BLaER1 treated with 17β-estradiol and CSF1 and Interleukin-3, amounts not matched to agents 10 nM and 100 nM (cell line): ENCODE measurements around the gene VRTN.
"Not testable (repeated sequence)": the region's sequence is repeated elsewhere in the genome, so short reads cannot be mapped to it uniquely, and the experiment has no call there.

Experiments used
- H3K27ac ChIP-seq, 11 experiments: shearing (Covaris generic); formaldehyde crosslinking; 2 replicates each; pipeline ENCODE4 v1.8.1; 2022
- H3K27me3 ChIP-seq, 11 experiments: shearing (Covaris generic); formaldehyde crosslinking; 2 replicates each; pipeline ENCODE4 v1.8.1; 2022
- H3K36me3 ChIP-seq, 11 experiments: shearing (Covaris generic); formaldehyde crosslinking; 2 replicates each; pipeline ENCODE4 v1.8.1; 2022
- H3K4me1 ChIP-seq, 10 experiments: shearing (Covaris generic); formaldehyde crosslinking; 2 replicates each; pipeline ENCODE4 v1.8.1; 2022
- H3K4me2 ChIP-seq, 11 experiments: shearing (Covaris generic); formaldehyde crosslinking; 2 replicates each; pipeline ENCODE4 v1.8.1; 2022
- H3K4me3 ChIP-seq, 10 experiments: shearing (Covaris generic); formaldehyde crosslinking; 2 replicates each; pipeline ENCODE4 v1.8.1; 2022
- H3K9ac ChIP-seq, 11 experiments: shearing (Covaris generic); formaldehyde crosslinking; 2 replicates each; pipeline ENCODE4 v1.8.1; 2022
- H3K9me3 ChIP-seq, 11 experiments: shearing (Covaris generic); formaldehyde crosslinking; replicated peaks in 1 of 11; 2 replicates each; pipeline ENCODE4 v1.8.1; 2022
- H4K20me1 ChIP-seq, 11 experiments: shearing (Covaris generic); formaldehyde crosslinking; 2 replicates each; pipeline ENCODE4 v1.8.1; 2022
- Cebpa-rat ChIP-seq, 11 experiments: shearing (Covaris generic); IDR thresholded peaks; 2 replicates each; pipeline ENCODE4 v1.8.1; 2022

Gene VRTN

DNA sequence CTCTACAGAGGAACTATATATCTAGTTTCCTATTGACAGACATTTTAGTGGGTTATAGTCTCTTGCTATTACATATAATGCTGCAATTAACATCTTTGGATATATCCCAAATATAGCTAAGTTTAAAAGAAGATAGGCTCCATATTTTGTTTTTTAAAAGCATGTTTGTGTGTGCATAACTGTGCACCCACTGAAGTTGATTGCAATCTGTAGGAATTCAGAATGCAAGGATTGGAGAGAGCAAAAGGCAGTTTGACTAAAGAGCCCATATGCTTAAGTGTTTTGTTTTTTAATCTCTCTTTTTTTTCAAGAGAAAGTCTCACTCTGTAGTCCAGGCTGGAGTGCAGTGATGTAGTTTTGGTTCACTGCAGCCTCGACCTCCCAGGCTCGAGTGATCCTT is 36.1 kb upstream of the VRTN start:
- H3K4me2 ChIP-seq, result no peak overlapping the region
- no peak overlapping the region for H3K4me3 ChIP-seq
- no peak for TF ChIP-seq Cebpa-rat (IDR thresholded peaks at IDR 0.05)
- H3K4me1 ChIP-seq, result peaks cover 0 to 11% (median 0%) of the 10 kb centered on the region in 10 experiments; a peak in 6 of 20 replicates
- no peaks in the 10 kb centered on the region for H3K27me3 ChIP-seq
- no peaks in the 10 kb centered on the region for H3K36me3 ChIP-seq
- H3K9ac ChIP-seq, result no peak overlapping the region
- H4K20me1 ChIP-seq, result no peaks in the 10 kb centered on the region
- no peaks in the 10 kb centered on the region for H3K9me3 ChIP-seq
- H3K27ac ChIP-seq, result no peak overlapping the region

DNA sequence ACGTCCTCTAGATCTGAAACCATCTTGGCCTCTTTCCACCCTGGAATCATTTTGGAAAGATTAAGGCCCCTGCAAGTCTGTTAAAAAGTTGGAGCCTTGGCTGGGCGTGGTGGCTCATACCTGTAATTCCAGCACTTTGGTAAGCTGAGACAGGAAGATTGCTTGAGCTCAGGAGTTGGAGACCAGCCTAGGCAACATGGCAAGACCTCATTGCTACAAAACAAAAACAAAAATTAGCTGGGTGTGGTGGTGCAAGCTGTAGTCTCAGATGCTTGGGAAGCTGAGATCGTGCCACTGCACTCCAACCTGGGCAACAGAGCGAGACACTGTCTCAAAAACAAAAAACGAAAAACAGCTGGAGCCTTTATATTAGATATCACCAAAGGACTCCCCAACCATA is 34.7 kb upstream of the VRTN start:
- no peak overlapping the region for H3K27ac ChIP-seq
- no peaks in the 10 kb centered on the region for H3K36me3 ChIP-seq
- H3K4me2 ChIP-seq, result no peak overlapping the region
- H3K4me3 ChIP-seq, result no peak overlapping the region
- H4K20me1 ChIP-seq, result no peaks in the 10 kb centered on the region
- no peaks in the 10 kb centered on the region for H3K27me3 ChIP-seq
- no peaks in the 10 kb centered on the region for H3K9me3 ChIP-seq
- H3K4me1 ChIP-seq, result peaks cover 0 to 11% (median 0%) of the 10 kb centered on the region in 10 experiments; a peak in 6 of 20 replicates
- H3K9ac ChIP-seq, result no peak overlapping the region
- TF ChIP-seq Cebpa-rat (IDR thresholded peaks at IDR 0.05), result no peak

DNA sequence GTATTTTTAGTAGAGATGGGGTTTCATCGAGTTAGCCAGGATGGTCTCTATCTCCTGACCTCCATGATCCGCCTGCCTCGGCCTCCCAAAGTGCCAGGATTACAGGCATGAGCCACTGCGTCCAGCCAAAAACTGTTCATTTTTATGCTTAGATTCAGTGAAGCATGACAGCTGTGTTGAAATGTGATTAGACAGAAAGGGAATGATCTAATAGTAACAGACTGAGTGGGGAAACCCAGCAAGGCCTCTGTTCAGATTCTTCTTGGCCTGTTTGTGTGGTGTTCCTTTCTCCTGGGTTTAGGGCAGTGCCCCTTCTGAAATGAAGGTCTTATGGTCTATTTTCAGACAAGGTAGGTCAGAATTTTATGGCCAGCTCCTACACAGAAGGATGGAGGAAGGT is 33.7 kb upstream of the VRTN start:
- H3K36me3 ChIP-seq, result no peaks in the 10 kb centered on the region
- H3K4me1 ChIP-seq, result peaks cover 0 to 5% (median 0%) of the 10 kb centered on the region in 10 experiments; a peak in 4 of 20 replicates
- no peaks in the 10 kb centered on the region for H3K9me3 ChIP-seq
- H3K4me3 ChIP-seq, result no peak overlapping the region
- H4K20me1 ChIP-seq, result no peaks in the 10 kb centered on the region
- no peak for TF ChIP-seq Cebpa-rat (IDR thresholded peaks at IDR 0.05)
- H3K4me2 ChIP-seq, result no peak overlapping the region
- H3K27ac ChIP-seq, result no peak overlapping the region
- H3K27me3 ChIP-seq, result no peaks in the 10 kb centered on the region
- H3K9ac ChIP-seq, result no peak overlapping the region

DNA sequence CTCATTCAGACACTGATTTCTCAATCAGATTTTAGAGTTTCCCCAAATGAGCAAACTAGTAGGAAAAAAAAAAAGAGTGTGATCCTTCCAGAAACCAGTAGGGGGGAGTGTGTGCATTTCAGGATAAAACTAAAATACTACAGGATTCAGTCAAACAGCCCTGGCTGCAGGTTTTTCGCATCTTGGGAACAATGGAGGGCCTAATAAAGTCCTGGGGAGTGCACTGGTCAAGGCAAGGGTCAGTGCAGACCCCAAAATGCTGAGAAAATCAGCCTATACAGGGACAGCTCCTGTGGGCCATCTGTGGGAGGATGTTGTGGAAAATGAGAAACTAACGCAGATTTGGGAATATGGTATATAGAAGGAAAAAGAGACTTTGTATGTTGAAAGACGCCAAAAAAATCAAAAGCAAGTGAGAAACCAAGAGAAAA is 23.3 kb upstream of the VRTN start:
- no peak overlapping the region for H3K9ac ChIP-seq
- no peak overlapping the region for H3K27ac ChIP-seq

DNA sequence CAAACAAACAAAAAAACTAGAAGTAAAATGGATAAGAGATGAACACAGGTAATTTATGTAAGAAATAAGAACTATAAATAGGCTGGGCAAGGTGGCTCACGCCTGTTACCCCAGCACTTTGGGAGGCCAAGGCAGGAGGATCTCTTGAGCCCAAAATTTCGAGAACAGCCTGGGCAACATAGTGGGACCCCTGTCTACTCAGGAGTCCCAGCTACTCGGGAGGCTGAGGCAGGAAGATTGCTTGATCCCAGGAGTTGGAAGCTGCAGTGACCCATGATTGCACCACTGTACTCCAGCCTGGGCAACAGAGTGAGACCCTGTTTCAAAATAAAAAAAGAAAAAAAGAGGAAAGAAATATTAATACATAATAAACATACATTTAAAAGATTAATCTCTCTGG is 22.8 kb upstream of the VRTN start:
- no peak overlapping the region for H3K4me2 ChIP-seq
- H3K4me1 ChIP-seq, result no peaks in the 10 kb centered on the region
- no peaks in the 10 kb centered on the region for H3K27me3 ChIP-seq
- no peaks in the 10 kb centered on the region for H3K36me3 ChIP-seq
- TF ChIP-seq Cebpa-rat (IDR thresholded peaks at IDR 0.05), result no peak
- H3K9ac ChIP-seq, result no peak overlapping the region
- no peak overlapping the region for H3K4me3 ChIP-seq
- no peak overlapping the region for H3K27ac ChIP-seq
- no peaks in the 10 kb centered on the region for H3K9me3 ChIP-seq
- H4K20me1 ChIP-seq, result no peaks in the 10 kb centered on the region

More for the DNA sequence above, 23.3 kb upstream of the VRTN start:
- no peaks in the 10 kb centered on the region for H4K20me1 ChIP-seq
- no peak for TF ChIP-seq Cebpa-rat (IDR thresholded peaks at IDR 0.05)
- H3K36me3 ChIP-seq, result no peaks in the 10 kb centered on the region
- no peaks in the 10 kb centered on the region for H3K27me3 ChIP-seq
- H3K9me3 ChIP-seq, result no peaks in the 10 kb centered on the region
- no peak overlapping the region for H3K4me2 ChIP-seq
- H3K4me1 ChIP-seq, result no peaks in the 10 kb centered on the region
- no peak overlapping the region for H3K4me3 ChIP-seq

DNA sequence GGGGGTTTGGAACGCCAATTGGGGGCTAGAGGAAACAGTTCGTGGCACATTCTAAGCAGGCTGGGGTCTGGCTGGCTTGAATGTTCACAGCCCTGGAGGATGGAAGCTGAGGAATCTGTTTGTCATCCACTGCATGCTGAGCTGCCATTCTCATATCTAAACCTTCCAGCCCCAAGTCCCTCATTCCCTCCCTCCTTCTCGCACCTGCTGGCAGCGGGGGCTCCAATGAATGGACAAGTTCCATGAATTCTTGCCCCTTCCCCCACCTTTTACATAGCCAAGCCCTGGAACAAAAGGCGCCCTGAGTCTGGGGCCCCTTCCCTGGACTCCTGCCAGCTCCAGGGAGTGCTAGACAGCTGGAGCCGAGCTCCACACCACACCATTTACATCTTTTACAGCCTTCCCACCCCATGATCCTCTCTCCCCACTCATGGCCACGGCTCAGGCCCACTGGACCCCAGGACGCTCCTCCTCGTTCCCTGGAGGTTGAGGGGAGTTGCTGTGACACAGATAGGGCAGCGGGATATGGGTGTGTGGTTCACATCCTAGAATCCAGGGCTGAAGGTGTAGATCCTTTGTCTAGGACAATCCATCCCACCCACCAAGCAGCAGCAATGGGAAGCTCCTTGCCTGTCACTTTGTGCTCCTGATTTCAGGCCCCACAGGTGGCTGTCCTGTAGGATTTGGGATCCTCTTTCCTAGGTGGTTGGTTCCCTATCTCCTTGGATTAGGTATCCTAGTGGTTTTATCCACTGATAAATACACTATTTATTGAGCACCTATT is 21.7 kb upstream of the VRTN start:
- H3K36me3 ChIP-seq, result no peaks in the 10 kb centered on the region
- no peak overlapping the region for H3K9ac ChIP-seq
- H3K27ac ChIP-seq, result no peak overlapping the region
- no peaks in the 10 kb centered on the region for H3K27me3 ChIP-seq
- H3K4me1 ChIP-seq, result no peaks in the 10 kb centered on the region
- H3K4me2 ChIP-seq, result no peak overlapping the region
- no peak overlapping the region for H3K4me3 ChIP-seq
- H3K9me3 ChIP-seq, result no peaks in the 10 kb centered on the region
- H4K20me1 ChIP-seq, result no peaks in the 10 kb centered on the region
- no peak for TF ChIP-seq Cebpa-rat (IDR thresholded peaks at IDR 0.05)

DNA sequence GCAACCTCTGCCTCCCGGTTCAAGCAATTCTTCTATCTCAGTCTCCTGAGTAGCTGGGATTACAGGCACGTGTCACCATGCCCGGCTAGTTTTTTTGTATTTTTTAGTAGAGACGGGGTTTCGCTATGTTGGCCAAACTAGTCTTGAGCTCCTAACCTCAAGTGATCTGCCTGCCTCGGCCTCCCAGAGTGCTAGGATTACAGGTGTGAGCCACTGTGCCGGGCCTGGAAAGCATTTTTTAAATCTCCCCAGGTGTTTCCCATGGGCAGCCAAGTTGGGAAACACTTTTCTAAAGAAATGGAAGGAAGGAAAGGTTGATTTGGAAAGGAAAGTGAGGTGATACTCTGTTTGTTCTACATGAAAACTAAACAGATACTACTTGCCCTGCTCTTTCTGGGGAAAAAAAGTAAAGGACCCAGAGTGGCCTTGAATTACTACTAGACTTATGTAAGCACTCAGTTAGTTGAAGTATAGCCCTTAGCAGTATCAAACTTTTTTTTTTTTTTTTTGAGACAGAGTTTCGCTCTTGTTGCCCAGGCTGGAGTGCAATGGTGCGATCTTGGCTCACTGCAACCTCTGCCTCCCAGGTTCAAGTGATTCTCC is 18.2 kb upstream of the VRTN start:
- not testable (repeated sequence) for H3K9me3 ChIP-seq, H3K27ac ChIP-seq, H3K27me3 ChIP-seq, H4K20me1 ChIP-seq, H3K4me2 ChIP-seq, H3K9ac ChIP-seq, H3K4me3 ChIP-seq, H3K4me1 ChIP-seq, H3K36me3 ChIP-seq

DNA sequence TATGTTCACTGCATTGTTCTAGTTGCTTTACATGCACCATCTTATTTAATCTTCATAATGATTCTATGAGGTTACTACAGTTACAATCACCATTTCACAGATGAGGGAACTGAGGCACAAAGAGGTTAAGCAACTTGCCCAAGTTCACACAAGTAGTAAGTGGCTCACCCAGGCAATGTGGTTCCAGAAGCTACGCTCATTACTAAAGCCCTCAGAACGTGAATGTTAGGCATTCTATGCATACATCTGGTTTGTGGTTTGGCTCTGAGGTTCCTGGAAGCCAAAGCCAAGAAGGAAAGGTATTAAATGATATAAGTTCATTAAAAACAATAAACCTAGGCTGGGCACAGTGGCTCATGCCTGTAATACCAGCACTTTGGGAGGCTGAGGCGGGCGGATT is 14.4 kb upstream of the VRTN start:
- H3K27ac ChIP-seq, result no peak overlapping the region
- no peak overlapping the region for H3K4me3 ChIP-seq
- H3K4me2 ChIP-seq, result no peak overlapping the region
- no peaks in the 10 kb centered on the region for H3K9me3 ChIP-seq
- H3K9ac ChIP-seq, result no peak overlapping the region
- no peaks in the 10 kb centered on the region for H4K20me1 ChIP-seq
- TF ChIP-seq Cebpa-rat (IDR thresholded peaks at IDR 0.05), result no peak
- no peaks in the 10 kb centered on the region for H3K27me3 ChIP-seq
- H3K36me3 ChIP-seq, result no peaks in the 10 kb centered on the region
- H3K4me1 ChIP-seq, result no peaks in the 10 kb centered on the region

DNA sequence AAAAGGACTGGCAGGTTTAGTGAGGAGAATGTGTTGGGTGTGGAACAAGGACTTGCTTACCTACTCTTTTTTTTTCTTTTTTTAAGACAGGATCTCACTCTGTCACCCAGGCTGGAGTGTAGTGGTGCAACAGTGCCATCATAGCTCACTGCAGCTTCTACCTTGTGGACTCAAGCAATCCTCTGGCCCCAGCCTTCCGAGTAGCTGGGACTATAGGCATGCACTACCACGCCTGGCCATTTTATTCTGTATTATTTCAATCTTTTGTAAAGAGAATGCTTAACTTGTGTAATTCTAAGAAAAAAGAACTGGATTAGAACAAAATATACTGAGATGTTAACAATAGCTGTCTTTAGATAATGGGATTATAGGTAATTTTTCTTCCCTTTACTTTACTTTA is 1.9 kb upstream of the VRTN start:
- peaks cover 0 to 8% (median 0%) of the 10 kb centered on the region in 10 experiments; a peak in 3 of 20 replicates for H3K4me1 ChIP-seq

More for the DNA sequence above, 1.9 kb upstream of the VRTN start:
- Histone ChIP-seq H4K20me1 (no peaks in the 10 kb centered on the region), H3K9me3 (no peaks in the 10 kb centered on the region), H3K9ac (no peak overlapping the region), H3K27me3 (no peaks in the 10 kb centered on the region), H3K4me2 (no peak overlapping the region), H3K36me3 (no peaks in the 10 kb centered on the region), H3K4me3 (no peak overlapping the region), H3K27ac (no peak overlapping the region)
- TF ChIP-seq Cebpa-rat (IDR thresholded peaks at IDR 0.05), result no peak
